Measurements from ENCODE around the gene PLD4.
"Not testable (repeated sequence)": the region's sequence is repeated elsewhere in the genome, so short reads cannot be mapped to it uniquely, and the experiment has no call there.

The PLD4 gene

DNA sequence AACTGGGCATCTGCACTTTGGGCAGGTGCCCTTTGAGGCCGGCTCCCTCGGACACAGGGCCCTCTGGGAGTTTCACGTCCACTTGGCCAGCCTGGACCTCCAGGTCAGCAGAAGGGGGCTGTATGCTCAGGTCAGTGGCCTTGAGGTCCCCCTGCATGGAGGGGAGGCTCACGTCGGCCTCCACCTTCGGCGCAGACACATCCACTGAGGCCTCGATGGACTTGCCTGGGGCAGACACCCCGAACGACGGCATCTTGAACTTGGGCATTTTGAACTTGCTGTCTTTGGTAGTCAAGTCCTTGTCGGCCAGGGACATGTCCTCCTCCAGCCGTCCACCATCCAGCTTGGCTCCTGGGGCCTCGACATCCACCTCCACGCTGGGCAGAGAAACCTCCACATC lies 26.0 kb downstream of the PLD4 start:
- H3K9me3 ChIP-seq (ENCODE audit: control insufficient read depth, low read length); H3K27me3 ChIP-seq (ENCODE audit: control insufficient read depth in 1 of 2, insufficient read depth in 1 of 2, low read length in 2 of 2); DNase-seq; H3K4me1 ChIP-seq (ENCODE audit: control insufficient read depth, insufficient read depth, low read depth, low read length); H3K14ac ChIP-seq (ENCODE audit: low read length in 2 of 2); H4K91ac ChIP-seq (ENCODE audit: low read length); H2AK5ac ChIP-seq (ENCODE audit: low read length, severe bottlenecking); H3K4me2 ChIP-seq (ENCODE audit: low read length, poor library complexity, severe bottlenecking); H2BK15ac ChIP-seq (ENCODE audit: low read depth, poor library complexity, severe bottlenecking); H3K23ac ChIP-seq (ENCODE audit: low read length in 2 of 2); H2BK5ac ChIP-seq (ENCODE audit: low read depth, low read length, poor library complexity, severe bottlenecking); H3K4me3 ChIP-seq (ENCODE audit: insufficient read depth in 1 of 2, low read depth in 1 of 2, low read length in 2 of 2); H3K18ac ChIP-seq (ENCODE audit: low read depth in 1 of 2, low read length in 2 of 2); H3K9ac ChIP-seq (ENCODE audit: low read length); H4K8ac ChIP-seq (ENCODE audit: low read length); H2AFZ ChIP-seq (ENCODE audit: low read depth, low read length); H2BK12ac ChIP-seq (ENCODE audit: low read length in 2 of 2); H2BK120ac ChIP-seq (ENCODE audit: low read depth, low read length); H3K79me1 ChIP-seq (replicated peaks; ENCODE audit: low read length, poor library complexity, severe bottlenecking); H3K27ac ChIP-seq (ENCODE audit: low read length, poor library complexity, severe bottlenecking); H3K4ac ChIP-seq (ENCODE audit: low read depth in 1 of 2, low read length in 2 of 2): not testable (repeated sequence)
- 97% methylated on average over 3 of the region's 15 CpGs for WGBS
- peaks cover 73 to 82% of the 10 kb centered on the region in 2 experiments for H3K36me3 ChIP-seq (ENCODE audit: control insufficient read depth in 1 of 2, insufficient read depth in 2 of 2, low read depth in 1 of 2, low read length in 2 of 2)

DNA sequence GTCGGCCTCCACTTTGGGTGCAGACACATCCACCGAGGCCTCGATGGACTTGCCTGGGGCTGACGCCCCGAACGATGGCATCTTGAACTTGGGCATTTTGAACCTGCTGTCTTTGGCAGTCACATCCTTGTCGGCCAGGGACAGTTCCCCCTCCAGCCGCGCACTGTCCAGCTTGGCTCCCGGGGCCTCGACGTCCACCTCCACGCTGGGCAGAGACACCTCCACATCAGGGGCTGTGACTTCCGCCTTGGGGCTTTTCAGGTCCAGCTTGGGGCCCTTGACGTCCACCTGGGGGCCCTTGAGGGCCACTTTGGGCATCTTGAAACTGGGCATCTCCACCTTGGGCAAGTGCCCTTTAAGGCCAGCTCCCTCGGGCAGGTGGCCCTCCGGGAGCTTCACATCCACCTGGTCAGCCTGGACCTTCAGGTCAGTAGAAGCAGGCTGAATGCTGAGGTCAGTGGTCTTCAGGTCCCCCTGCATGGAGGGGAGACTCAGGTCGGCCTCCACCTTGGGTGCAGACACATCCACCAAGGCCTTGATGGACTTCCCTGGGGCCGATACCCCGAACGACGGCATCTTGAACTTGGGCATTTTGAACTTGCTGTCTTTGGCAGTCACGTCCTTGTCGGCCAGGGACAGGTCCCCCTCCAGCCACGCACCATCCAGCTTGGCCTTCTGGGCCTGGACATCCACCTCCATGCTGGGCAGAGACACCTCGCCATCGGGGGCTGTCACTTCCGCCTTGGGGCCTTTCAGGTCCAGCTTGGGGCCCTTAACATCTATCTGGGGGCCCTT lies 27.4 kb downstream of the PLD4 start:
- not testable (repeated sequence) for H2BK120ac ChIP-seq (ENCODE audit: low read depth, low read length); H4K8ac ChIP-seq (ENCODE audit: low read length); H2AK5ac ChIP-seq (ENCODE audit: low read length, severe bottlenecking); H3K4me3 ChIP-seq (ENCODE audit: insufficient read depth in 1 of 2, low read depth in 1 of 2, low read length in 2 of 2); H3K23ac ChIP-seq (ENCODE audit: low read length in 2 of 2); H2BK12ac ChIP-seq (ENCODE audit: low read length in 2 of 2); H4K91ac ChIP-seq (ENCODE audit: low read length); H3K4me1 ChIP-seq (ENCODE audit: control insufficient read depth, insufficient read depth, low read depth, low read length); H3K4ac ChIP-seq (ENCODE audit: low read depth in 1 of 2, low read length in 2 of 2); H3K14ac ChIP-seq (ENCODE audit: low read length in 2 of 2); H3K27ac ChIP-seq (ENCODE audit: low read length, poor library complexity, severe bottlenecking); H2BK5ac ChIP-seq (ENCODE audit: low read depth, low read length, poor library complexity, severe bottlenecking); H3K9me3 ChIP-seq (ENCODE audit: control insufficient read depth, low read length); H3K79me1 ChIP-seq (replicated peaks; ENCODE audit: low read length, poor library complexity, severe bottlenecking); H2AFZ ChIP-seq (ENCODE audit: low read depth, low read length); H2BK15ac ChIP-seq (ENCODE audit: low read depth, poor library complexity, severe bottlenecking); DNase-seq; H3K4me2 ChIP-seq (ENCODE audit: low read length, poor library complexity, severe bottlenecking); H3K9ac ChIP-seq (ENCODE audit: low read length); H3K27me3 ChIP-seq (ENCODE audit: control insufficient read depth in 1 of 2, insufficient read depth in 1 of 2, low read length in 2 of 2); H3K18ac ChIP-seq (ENCODE audit: low read depth in 1 of 2, low read length in 2 of 2)
- WGBS, result 86% methylated on average over 28 of the region's 28 CpGs
- H3K36me3 ChIP-seq (ENCODE audit: control insufficient read depth in 1 of 2, insufficient read depth in 2 of 2, low read depth in 1 of 2, low read length in 2 of 2), result peaks cover 85 to 87% of the 10 kb centered on the region in 2 experiments

DNA sequence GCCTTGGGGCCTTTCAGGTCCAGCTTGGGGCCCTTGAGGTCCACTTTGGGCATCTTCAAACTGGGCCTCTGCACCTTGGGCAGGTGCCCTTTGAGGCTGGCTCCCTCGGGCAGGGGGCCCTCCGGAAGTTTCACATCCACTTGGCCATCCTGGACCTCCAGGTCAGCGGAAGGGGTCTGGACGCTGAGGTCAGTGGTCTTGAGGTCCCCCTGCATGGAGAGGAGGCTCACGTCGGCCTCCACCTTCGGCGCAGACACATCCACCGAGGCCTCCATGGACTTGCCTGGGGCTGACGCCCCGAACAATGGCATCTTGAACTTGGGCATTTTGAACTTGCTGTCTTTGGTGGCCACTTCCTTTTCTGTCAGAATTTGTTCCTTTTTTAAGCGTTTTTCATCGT lies 28.4 kb downstream of the PLD4 start:
- 94% methylated on average over 13 of the region's 13 CpGs for WGBS
- H3K14ac ChIP-seq (ENCODE audit: low read length in 2 of 2), result no peak overlapping the region
- H4K91ac ChIP-seq (ENCODE audit: low read length), result no peak overlapping the region
- DNase-seq, result no peak
- peaks cover 5% of the 10 kb centered on the region for H3K79me1 ChIP-seq (replicated peaks; ENCODE audit: low read length, poor library complexity, severe bottlenecking)
- H3K4me3 ChIP-seq (ENCODE audit: insufficient read depth in 1 of 2, low read depth in 1 of 2, low read length in 2 of 2), result no peak overlapping the region
- no peak overlapping the region for H2AK5ac ChIP-seq (ENCODE audit: low read length, severe bottlenecking)
- no peak overlapping the region for H2BK120ac ChIP-seq (ENCODE audit: low read depth, low read length)
- no peak overlapping the region for H4K8ac ChIP-seq (ENCODE audit: low read length)
- H2BK5ac ChIP-seq (ENCODE audit: low read depth, low read length, poor library complexity, severe bottlenecking), result no peak overlapping the region
- no peak overlapping the region for H2BK15ac ChIP-seq (ENCODE audit: low read depth, poor library complexity, severe bottlenecking)
- H3K4me1 ChIP-seq (ENCODE audit: control insufficient read depth, insufficient read depth, low read depth, low read length), result peaks cover 4% of the 10 kb centered on the region
- no peaks in the 10 kb centered on the region for H3K27me3 ChIP-seq (ENCODE audit: control insufficient read depth in 1 of 2, insufficient read depth in 1 of 2, low read length in 2 of 2)
- no peaks in the 10 kb centered on the region for H3K9me3 ChIP-seq (ENCODE audit: control insufficient read depth, low read length)
- peaks cover 82 to 87% of the 10 kb centered on the region in 2 experiments for H3K36me3 ChIP-seq (ENCODE audit: control insufficient read depth in 1 of 2, insufficient read depth in 2 of 2, low read depth in 1 of 2, low read length in 2 of 2)
- H3K4ac ChIP-seq (ENCODE audit: low read depth in 1 of 2, low read length in 2 of 2), result peak overlapping the region in 1 of 2 experiments; percentile 2
- no peak overlapping the region for H3K9ac ChIP-seq (ENCODE audit: low read length)
- H2AFZ ChIP-seq (ENCODE audit: low read depth, low read length), result no peak overlapping the region
- H3K4me2 ChIP-seq (ENCODE audit: low read length, poor library complexity, severe bottlenecking), result no peak overlapping the region
- H3K27ac ChIP-seq (ENCODE audit: low read length, poor library complexity, severe bottlenecking), result no peak overlapping the region
- H3K18ac ChIP-seq (ENCODE audit: low read depth in 1 of 2, low read length in 2 of 2), result no peak overlapping the region
- H3K23ac ChIP-seq (ENCODE audit: low read length in 2 of 2), result no peak overlapping the region
- no peak overlapping the region for H2BK12ac ChIP-seq (ENCODE audit: low read length in 2 of 2)

DNA sequence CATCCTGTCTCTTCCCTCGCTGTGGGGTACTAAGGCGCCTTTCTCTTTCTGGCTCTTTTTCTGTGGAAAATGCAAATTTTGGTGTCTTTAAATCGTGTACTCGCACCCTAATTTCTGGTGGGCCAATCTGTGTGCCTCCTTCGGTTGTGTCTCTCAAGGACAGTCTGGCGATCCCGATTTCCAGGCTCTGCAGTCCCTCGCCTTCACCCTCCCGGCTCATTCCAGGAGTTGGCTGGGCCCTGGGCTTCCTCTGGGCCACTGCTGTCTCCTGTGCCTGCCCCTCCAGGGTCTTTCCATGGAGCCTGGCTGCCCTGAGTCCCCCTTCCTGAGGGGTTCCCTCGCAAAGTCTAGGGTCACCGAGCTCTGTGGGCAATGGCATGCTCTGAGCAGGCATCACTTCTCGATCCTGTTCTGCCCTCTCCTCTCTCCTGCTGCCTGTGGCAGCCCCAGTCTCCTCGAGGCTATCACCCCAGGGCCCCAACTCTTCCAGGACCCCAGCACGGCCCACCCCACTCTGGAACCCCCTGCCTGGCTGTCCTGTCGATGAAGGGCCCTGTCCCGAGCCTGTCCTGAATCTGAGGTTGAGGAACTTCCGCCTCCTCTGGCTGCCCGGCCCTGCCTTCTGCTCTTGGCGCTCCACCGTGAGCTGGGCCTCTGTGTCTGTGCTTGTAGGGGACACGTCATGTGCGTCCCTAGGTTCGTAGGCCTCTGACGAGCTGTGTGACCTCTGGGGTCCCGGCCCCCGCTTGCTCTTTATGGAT lies 29.4 kb downstream of the PLD4 start:
- WGBS, result 94% methylated on average over 26 of the region's 26 CpGs
- H2BK12ac ChIP-seq (ENCODE audit: low read length in 2 of 2), result no peak overlapping the region
- DNase-seq, result no peak

More for the DNA sequence above, 29.4 kb downstream of the PLD4 start:
- H3K9me3 ChIP-seq (ENCODE audit: control insufficient read depth, low read length), result no peaks in the 10 kb centered on the region
- H2BK5ac ChIP-seq (ENCODE audit: low read depth, low read length, poor library complexity, severe bottlenecking), result no peak overlapping the region
- H3K4me2 ChIP-seq (ENCODE audit: low read length, poor library complexity, severe bottlenecking), result no peak overlapping the region
- H2AK5ac ChIP-seq (ENCODE audit: low read length, severe bottlenecking), result no peak overlapping the region
- H3K27ac ChIP-seq (ENCODE audit: low read length, poor library complexity, severe bottlenecking), result no peak overlapping the region
- H2BK120ac ChIP-seq (ENCODE audit: low read depth, low read length), result no peak overlapping the region
- peaks cover 5% of the 10 kb centered on the region for H3K79me1 ChIP-seq (replicated peaks; ENCODE audit: low read length, poor library complexity, severe bottlenecking)
- no peak overlapping the region for H3K4ac ChIP-seq (ENCODE audit: low read depth in 1 of 2, low read length in 2 of 2)
- H4K8ac ChIP-seq (ENCODE audit: low read length), result no peak overlapping the region
- H2BK15ac ChIP-seq (ENCODE audit: low read depth, poor library complexity, severe bottlenecking), result no peak overlapping the region
- H3K9ac ChIP-seq (ENCODE audit: low read length), result no peak overlapping the region
- peaks cover 4% of the 10 kb centered on the region for H3K4me1 ChIP-seq (ENCODE audit: control insufficient read depth, insufficient read depth, low read depth, low read length)
- no peak overlapping the region for H3K18ac ChIP-seq (ENCODE audit: low read depth in 1 of 2, low read length in 2 of 2)
- no peak overlapping the region for H4K91ac ChIP-seq (ENCODE audit: low read length)
- no peak overlapping the region for H3K14ac ChIP-seq (ENCODE audit: low read length in 2 of 2)
- no peak overlapping the region for H3K4me3 ChIP-seq (ENCODE audit: insufficient read depth in 1 of 2, low read depth in 1 of 2, low read length in 2 of 2)
- no peaks in the 10 kb centered on the region for H3K27me3 ChIP-seq (ENCODE audit: control insufficient read depth in 1 of 2, insufficient read depth in 1 of 2, low read length in 2 of 2)
- H3K36me3 ChIP-seq (ENCODE audit: control insufficient read depth in 1 of 2, insufficient read depth in 2 of 2, low read depth in 1 of 2, low read length in 2 of 2), result peaks cover 75 to 87% of the 10 kb centered on the region in 2 experiments
- H3K23ac ChIP-seq (ENCODE audit: low read length in 2 of 2), result no peak overlapping the region
- H2AFZ ChIP-seq (ENCODE audit: low read depth, low read length), result no peak overlapping the region
